ENCODE data around the gene VAC14.

The VAC14 gene

DNA sequence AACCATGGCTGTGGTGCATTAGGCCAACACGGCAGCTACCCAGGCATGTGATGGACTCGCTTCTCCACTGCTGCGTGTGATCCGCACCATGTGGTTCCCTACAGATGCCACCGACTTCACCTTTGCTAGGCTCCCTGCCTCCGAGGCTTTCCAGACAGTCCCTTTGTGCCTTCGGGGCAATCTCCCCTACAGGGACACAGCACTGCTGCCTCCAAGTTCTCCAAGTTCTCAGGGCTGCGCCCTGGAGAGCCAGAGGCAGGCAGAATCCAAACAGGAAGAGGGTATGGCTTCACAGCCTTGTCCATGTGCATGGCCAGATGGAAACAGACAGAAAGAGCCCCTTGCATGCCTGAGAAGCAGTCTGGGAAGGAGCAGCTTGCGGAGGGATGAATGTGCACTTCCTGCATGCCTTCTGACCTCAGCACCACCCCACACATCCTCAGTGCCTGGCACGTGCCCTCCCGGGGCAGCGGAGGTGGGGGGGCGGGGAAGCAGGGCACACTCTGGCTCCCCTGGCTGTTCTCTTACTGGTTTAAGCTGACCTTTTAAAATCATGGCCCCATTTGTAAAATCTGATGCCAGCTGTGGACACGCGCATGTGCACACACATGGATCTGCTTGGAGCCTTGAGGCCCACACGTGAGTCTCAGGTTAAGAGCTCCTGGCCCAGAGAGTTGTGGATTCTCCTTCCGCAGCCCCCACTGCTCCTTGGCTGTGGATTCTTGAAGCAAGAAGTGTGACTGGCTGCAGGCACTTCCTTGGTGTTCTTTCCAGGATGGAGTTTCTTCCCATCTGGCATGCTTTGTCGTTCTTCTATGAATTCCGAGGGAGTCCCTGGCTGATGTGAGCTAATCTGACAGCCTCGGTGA is 59.8 kb downstream of the VAC14 start:
- peak; percentile 66 for DNase-seq

DNA sequence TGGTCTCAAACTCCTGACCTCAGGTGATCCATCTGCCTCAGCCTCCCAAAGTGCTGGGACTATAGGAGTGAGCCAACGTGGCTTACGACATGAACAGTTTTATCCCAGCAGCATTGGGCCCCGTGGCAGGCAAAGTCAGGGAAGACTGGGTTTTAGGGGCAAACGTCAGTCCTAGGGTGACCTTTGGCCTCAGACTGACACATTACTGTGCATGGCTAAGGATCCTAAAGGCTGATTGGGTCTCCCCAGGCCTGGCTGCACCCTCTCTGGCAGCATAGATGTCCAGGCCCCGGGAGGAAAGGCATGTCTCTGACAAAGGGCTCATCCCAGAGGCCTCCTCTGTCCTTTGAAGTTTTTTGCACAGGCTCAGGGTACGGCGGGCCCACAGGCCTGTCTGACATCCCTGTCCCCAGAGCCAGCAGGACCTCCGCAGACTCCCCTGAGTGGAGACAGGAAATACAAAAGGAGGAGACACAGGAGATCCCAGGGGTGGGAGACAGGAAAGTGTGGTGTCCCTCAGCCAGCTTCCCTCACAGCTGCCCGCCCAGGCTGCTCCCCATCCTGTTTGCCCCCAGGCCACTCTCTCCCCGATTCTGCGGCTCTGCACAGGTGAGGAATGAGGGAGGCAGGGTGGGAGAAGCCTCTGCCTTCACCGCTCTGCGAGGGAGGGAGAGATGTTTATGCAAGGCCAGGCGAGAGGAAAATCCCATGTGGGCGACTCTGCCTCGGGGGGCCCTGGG is 60.6 kb downstream of the VAC14 start:
- no peak for DNase-seq

DNA sequence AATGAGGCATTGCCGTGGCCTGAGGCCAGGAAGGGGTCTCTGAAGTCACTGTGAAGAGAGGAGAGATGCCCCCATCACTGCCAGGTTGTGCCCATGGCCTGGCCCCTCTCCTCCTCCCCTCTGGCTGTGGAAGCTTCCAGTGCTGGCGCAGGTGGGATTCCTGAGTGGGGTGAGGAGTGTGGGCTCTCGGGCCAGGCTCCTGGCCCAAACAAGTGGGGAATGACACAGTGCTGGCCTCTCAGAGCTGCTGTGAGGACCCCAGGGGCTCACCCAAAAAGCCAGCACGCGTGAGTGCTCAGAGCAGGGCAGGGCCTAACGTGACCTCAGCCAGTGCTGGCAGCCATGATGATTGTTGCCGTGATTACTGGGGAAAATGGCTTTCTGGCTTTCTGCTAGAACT is 61.6 kb downstream of the VAC14 start:
- no peak for DNase-seq

DNA sequence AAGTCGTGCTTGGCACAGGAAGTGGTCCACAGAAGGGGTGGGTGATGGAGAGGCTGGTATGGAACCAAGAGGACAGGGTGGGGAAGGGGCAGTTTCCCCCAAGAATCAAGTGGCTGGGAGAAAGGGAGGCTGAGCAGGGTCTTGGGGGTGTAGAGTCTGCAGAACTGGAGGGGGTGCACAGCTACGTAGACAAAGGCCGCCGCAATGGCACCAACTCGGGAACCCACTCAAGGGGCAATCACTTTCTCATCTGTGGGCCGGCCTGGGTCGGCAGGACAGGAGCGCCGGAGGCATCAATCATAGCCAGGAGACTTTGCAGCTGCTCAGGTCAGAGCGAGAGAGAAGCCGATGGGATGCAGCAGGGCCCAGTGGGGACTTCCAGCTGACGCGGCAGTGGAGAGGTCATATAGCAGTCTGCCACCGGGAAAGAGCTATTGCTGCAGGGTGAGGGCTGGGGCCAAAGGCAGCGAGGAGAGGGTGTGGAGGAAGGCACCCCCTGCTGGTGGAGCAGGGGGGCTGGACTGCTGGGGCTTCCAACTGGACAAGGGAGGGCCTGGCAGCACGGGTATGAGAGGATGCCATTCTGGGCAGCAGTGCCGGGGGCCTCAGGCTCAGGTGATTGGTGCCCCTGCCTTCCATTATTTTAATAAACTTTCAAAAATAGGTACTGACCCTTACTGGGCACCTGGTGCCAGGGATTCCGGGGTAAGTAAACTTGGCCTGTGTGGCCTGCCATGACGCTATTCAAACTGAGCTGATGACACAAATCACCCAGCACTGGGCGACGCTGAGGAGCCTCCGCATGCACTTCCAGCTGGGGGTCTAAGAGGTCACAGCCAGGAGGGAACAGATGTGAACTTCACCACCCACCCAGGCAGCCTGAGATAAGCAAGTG is 62.6 kb downstream of the VAC14 start:
- DNase-seq, result peak; percentile 89

DNA sequence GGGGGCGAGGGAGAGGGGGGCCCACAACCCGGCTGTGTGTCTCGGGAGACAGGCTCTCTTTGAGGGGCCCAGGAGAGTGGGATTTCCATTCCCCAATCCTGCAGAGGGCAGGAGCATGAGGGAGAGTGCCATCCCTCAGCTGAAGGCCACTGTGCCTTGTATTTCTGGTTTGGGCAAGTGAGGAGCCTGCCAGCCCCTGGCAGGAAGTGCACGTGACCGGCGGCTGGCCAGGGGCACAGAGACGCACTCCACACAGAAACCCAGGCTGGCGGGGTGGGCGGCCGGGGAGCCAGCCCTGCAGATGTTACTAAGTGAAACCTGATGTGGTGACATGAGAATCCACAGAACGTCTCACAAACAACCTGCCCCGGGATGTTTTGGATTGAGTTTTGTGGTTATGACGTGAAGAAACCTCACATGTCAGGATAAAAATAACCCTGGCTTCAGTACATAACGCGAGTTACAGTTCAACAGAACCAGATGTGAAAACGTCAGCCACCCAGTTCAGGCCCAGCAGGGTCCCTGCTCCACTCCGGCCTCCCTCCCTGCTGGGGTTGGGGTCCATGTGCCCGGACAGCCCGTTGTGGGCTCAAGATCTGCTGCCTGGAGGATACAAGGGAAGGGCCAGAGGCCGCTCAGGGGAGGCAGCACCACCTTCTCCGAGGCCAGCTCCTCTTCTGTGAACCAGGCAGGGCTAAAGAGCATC is 63.4 kb downstream of the VAC14 start:
- DNase-seq, result no peak

DNA sequence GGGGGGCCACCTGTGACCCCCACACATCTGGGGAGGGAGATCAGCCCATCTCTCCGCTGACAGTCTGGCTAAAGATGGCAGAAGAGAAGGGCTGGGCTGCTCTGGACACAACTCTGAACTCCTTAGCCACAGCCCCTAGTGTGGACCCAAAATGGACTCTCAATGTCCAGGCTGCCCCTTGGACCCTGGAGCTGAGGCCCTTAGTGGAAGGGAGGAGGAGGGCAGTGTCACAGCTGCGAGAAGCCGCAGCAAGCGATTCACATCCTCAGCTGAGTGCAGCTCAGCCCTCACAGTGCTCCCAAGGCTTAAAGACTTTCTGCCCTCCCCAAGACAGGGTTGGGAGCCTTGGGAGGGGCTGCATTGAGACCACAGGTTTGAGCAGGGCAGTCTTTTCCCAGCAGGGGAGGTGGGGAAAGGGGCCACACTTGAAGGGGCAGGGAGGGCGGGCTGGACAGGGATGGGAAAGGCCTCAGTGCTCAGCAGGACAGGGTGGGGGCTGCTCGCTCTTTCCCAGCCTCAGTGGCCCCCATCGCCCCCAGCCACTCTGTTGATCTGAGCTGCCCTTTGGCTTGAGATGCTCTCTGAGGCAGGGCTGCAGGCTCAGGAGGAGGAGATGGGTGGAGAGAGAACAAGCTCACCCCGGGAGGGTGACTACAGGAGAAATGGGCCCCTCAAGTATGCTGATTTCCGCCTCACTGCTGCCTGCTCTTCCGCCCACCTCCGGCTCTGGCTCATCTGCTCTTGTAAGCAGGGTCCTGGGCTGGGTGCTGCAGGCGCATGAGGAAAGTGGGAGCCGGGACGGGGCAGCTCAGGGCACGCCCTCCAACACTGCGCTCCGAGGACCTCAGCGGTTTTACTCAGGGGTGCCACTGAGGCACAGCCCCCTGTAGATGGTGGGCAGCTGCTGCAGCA is 64.2 kb downstream of the VAC14 start:
- DNase-seq, result no peak

DNA sequence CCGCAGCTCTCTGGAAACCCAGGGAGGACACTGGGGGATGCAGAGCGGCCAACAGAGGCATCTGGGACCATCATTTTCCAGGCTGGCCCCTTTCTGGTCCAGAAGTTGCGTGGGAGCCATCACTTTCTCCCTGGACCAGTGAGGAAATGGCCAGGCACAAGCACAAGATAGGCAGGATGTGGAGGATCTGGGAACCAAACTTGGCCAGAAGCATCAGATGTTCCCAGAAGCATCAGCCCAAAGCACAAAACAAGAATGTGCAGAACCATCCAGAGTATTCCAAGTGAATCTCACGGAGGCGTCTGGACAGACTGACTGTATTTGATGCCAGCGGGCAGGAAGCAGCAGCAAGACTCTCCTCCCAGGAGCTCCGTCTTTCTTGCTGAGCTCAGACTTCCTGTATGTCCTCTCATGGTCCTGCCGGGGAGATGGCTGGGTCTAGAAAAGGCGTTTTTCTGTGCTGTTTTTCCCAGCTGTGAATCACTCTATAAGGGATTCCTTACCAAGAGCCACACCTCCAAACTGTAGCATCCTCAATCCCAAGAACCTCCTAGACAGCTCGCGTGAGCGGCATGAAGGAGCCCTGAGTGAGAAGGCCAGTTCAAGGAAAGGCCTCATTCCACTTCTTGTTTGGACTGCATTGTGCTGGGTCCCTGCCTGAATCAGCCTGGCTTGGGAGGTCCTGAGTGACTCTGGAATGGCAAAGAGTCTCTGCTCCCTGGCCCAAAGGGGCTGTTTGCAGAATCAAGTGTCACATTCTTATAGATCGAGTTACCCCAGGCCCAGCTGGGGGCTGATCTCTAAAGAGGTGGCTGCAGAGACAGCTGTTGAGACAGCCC is 65.6 kb downstream of the VAC14 start:
- DNase-seq, result no peak

DNA sequence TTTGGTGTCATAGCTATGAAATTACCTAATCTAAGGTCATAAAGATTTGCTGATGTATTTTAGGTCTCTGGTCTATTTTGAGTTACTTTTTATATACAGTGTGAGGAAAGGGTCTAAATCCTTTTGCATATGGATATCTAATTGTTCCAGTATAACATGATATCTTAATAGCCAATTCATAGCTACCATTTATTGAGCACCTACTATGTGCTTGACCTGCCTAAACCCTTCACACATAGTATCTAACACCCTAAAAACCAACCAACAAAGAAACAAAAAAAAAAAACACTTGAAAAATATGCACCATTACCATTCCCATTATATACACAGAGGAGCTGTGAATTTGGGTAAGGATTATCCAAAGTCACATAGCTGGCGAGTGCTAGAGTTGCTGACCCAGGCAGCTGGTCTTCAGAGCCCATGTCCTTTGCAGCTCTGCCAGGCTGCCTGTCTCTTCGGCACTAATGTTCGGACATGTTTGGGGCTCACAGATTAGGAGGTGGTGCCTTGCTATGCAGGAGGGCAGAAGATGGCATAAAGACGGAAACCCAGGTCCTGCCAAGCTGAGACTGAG is 66.3 kb downstream of the VAC14 start:
- DNase-seq, result no peak

DNA sequence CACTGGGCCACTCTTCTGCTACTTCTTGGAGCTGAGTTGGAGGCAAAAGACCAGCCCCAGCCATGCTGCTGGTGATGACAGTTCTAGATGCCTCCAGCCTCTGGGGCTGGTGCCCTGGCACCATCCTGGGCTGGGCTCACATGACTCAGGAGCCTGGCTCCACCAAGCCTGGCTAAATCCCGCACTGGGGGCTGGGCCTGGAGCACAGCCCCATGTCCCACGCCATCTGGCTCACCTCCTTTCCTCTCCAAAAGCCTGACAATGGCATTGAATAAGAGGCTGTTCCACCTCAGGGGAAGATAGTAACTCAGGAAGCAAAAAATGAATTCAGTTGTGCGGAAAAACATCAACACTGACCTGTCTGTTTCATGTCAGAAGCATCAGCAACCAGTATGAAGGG is 70.0 kb downstream of the VAC14 start:
- no peak for DNase-seq

DNA sequence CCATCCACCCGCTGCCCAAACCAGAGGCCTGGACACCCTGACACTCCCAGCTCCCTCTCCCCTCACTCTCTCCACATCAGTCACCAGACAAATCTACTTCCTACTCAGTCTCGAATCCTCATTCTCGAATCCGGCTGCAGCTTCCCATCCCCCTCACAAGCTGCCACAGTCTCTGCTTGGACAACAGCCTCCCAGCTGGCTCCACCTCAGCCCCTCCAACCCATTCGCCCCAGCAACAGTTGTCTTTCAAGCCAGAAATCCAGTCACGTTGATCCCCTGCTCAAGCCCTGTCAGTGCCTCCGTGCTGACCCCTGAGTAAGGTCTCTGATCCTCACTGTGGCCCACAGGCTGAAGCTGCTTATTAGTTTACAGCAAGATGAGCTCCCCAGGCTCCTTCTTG is 70.9 kb downstream of the VAC14 start:
- DNase-seq, result no peak

DNA sequence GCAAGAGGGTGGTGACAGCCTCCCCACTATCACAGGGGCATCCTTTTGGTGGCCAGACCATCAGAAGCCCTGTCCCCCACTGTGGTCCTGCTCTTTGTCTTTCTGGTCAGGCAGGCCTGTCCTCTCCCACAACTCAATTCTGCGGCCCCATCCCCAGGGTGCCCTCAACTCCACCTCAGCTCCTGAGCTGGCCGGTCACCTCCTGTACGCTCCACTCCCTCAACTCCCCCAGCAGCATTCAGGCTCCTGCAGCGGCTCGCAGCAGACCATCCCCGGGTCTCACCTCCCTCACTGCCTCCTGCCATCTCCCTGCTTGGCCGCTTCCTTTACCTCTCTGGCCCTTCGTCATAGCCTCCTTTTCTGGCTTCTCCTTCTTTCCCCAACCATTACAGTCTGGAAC is 71.7 kb downstream of the VAC14 start:
- no peak for DNase-seq

DNA sequence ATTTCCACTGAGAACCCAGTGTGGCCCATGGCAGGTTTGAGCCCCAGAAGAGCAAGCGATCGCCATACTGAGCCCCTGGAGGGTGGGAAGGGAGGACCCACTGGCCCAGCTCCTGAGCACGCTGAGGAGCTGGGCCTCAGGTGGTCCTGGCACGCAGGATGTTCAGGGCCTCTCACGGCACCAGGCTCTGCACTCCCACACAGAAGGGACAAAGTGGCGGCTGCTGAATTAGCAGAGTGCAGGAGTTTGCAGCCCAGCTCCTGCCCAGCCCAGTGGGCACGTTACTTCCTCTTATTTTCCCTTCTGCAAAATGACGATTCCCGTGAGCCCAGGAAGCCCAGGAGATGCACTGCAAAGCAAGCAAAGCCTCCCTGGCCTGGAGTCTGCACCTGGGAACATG is 72.8 kb downstream of the VAC14 start:
- no peak for DNase-seq

DNA sequence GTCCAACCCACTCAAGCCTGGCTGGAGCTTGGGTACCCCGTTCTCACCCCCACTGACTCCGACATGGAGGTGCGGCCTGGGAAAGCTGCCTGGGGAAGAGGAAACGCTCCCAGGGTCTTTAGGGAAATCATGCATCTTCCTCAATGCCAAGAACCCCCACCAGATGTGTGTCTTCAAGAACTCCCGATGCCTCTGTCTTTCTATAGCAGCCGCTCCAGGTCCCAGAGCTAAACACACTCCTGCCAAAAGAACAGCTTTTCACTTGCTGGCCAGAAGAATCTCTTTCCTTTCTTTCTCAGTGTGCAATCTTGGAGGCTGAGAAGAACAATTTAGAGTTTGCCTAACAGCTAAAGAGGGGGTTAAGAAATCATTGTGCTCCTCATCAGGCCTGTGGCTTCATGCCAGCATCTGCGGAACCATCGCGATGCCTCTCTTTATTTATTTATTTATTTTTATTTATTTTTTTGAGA is 74.0 kb downstream of the VAC14 start:
- DNase-seq, result no peak

DNA sequence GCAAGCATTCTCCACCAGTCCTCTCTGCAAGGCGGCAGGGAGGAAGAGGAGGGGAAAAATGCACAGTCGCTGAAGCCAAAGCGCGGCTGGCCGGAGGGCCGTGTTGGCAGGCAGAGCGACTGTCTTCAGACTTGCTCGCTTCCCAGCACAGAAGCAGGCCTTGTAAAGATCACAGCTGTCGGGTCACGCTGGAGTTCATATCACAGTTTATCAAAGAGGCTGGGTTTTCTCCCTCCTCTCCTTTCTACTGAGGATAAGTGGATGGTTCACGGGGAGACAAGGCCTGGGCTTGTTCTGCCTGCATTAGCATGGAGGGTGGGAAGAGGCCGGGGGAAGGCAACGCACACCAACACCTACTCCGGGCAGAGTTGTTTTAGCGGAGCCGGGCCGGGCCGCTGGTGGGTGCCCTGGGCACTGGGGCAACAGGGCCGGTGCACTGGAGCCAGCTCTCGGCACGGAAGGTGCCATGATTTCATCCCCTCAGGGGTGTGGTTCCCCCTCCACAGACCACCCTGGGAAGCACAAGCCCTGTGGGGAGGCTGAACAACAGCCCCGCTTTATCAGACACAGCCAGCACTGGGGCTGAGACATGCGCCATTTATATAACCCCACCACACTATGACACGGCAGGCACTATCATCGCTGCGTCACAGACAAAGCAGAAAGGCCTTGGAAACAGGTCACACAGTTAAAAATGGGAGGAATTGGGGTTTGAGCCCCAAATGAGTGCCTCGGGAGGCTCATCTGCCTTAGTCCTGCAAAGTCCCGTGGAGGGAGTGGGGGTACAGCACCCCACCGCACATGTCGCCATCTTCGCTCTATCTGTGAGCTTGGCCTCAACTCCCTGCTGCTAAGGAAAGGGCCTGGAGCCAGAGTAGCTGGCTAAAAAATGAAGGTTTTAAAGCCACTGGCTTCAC is 74.8 kb downstream of the VAC14 start:
- DNase-seq, result no peak

DNA sequence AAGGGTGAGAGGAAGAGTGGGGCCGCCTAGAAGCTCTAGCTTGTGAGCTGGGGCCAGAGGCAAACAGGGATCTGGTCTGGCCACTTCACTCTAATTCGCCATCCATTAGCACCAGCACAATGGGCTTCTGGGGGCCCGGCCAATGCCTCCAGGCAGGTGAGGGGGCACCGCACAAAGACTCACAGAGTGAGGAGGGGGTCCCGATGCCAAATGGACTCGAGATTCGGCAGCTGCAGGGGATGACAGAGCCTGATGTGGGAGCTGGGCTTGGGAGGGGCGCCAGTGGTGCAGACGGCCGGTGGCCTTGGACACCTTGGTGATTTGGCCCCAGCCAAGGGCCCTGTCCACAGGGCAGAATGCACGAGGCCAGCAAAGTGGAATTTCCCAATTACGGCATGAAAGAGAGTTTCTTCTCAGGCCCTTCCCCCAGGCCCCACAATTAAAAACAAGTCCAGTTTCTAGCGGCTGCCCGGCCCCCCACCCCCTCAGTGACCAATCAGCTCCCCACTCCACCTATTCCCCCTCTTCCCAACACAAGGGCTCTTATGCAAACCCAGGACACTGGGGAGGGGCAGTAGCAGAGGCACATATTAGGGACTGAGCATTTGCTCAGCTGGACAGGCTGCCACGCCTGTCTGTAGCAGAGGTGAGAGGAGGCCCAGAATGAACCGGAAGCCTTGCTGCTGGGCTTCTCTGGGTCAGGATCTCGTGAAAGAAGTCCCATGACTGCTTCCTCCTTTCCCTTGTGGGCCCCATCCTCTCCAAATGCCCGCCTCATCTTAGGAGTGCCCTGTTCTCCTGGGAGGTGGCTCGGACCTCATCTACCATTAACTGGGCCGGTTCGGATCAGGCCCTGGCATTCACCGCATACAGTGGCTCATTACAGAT is 75.7 kb downstream of the VAC14 start:
- peak; percentile 76 for DNase-seq

DNA sequence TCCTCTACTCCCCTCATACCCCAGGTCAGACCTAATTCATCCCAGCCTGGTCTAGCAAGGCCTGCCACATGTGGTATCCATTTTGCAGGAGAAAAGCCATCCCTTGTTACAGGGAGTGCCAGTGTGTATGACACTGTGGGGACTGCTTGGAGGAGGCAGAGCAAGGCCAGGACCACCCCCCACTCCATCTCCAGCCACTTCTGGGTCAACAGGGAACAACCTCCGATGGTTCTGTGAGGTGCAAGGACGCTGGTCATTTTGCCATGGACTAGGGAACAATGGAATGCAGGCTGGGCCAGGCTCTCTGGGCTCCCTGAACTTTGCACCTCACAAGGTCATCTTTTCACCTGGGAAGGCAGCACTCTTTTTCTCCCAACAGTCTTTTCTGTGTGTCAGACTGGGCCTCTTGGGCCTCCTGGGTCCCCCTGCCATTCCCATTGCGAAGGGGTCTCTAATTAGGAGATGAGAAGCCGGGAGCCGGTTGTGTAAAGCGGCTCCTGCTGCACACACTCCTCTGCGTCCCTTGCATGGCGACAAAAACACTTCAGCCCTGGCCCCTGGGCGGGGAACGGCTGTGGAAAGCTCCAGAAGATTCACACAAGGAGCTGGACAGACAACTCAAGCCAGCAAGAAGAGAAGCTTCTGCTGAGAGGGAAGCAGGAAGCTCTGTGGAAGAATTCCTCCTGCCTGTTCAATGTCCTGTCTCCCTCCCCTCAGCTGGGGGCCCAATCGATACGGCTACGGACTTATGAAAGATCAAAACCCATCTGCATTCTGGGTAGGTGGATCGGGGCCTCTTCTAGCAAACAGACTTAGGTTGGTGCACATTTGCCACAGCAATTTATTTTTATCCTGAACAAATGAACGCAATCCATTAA is 76.6 kb downstream of the VAC14 start:
- no peak for DNase-seq

DNA sequence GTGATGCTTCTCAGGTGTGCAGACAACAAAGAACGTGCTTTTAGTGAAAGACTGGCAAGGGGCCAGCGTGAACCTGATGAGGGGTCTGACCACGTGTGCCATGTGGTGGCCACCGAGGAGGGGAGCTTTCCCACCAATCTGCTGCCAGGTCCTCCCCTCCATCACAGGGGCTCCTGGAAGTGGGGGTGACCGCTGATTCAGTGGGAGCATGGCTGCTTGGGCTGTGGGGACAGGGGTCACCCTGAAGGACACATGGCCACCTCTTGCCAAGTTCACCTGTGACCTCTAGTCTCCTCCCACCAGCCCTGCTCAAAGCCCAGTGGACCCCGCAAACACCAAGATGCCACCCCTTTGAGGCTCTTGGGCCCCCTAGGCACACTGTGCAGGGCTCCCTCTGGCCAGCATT is 77.2 kb downstream of the VAC14 start:
- DNase-seq, result no peak
